Endometrial microvascular endothelial cells (primary cell): ENCODE measurements around the gene MYLK4. TPM values are rescaled to one million over a fixed set of nuclear protein-coding genes. Genes with fewer than 3 reads are reported as not detected.

Experiments
- in situ Hi-C: cut with HindIII; loops from 2 replicates; pipeline ENCODE4 v1.10.0; 2017; ENCODE audit warnings: low sequenced_read_pairs, low pct_unique_long_range_greater_than_20kb; ENCODE audit errors: inconsistent ontology term
- total RNA-seq: library from RNA; depleted of rRNA; stranded (reverse); fragments of >200 nt; gene quantifications from one replicate; pipeline ENCODE4 v1.2.3, GENCODE V29; 2015; ENCODE audit errors: inconsistent ontology term

The MYLK4 gene
- total RNA-seq, 1 donor from 2014 or later: 0.56 TPM

GRCh38 chr6:2781685-2782355 lies 31.1 kb upstream of the MYLK4 start:
- in situ Hi-C loops: no loop called here

- in situ Hi-C loops: no loop called here
These were observed 29.5 kb upstream of the MYLK4 start for GRCh38 chr6:2780102-2780737.

GRCh38 chr6:2777249-2777648 lies 26.5 kb upstream of the MYLK4 start:
- in situ Hi-C loops: no loop called here

GRCh38 chr6:2775003-2775402 lies 24.3 kb upstream of the MYLK4 start:
- in situ Hi-C loops: no loop called here

GRCh38 chr6:2773449-2773848 lies 22.7 kb upstream of the MYLK4 start:
- in situ Hi-C loops: no loop called here

GRCh38 chr6:2772840-2773239 lies 22.1 kb upstream of the MYLK4 start:
- in situ Hi-C loops: no loop called here

GRCh38 chr6:2771079-2771478 lies 20.4 kb upstream of the MYLK4 start:
- in situ Hi-C loops: no loop called here

- in situ Hi-C loops: no loop called here
These were observed 19.4 kb upstream of the MYLK4 start for GRCh38 chr6:2770171-2770570.

GRCh38 chr6:2768696-2769095 lies 18.0 kb upstream of the MYLK4 start:
- in situ Hi-C loops: no loop called here

GRCh38 chr6:2767657-2768524 lies 17.2 kb upstream of the MYLK4 start:
- in situ Hi-C loops: no loop called here

- in situ Hi-C loops: no loop called here
These were observed 16.3 kb upstream of the MYLK4 start for GRCh38 chr6:2766767-2767656.

- in situ Hi-C loops: no loop called here
These were observed 15.4 kb upstream of the MYLK4 start for GRCh38 chr6:2765896-2766766.

GRCh38 chr6:2765166-2765895 lies 14.6 kb upstream of the MYLK4 start, which contains the start of gene WRNIP1:
Gene WRNIP1 (plus strand): TSS chr6:2765393. CDS start chr6:2765623, 230 bp downstream.
- in situ Hi-C loops: no loop called here

GRCh38 chr6:2764610-2765165 lies 14.0 kb upstream of the MYLK4 start:
- in situ Hi-C loops: no loop called here

- in situ Hi-C loops: no loop called here
These were observed 13.3 kb upstream of the MYLK4 start for GRCh38 chr6:2763876-2764540.

GRCh38 chr6:2763345-2763841 lies 12.7 kb upstream of the MYLK4 start:
- in situ Hi-C loops: no loop called here
